CD4-positive, alpha-beta T cell (primary cell): ENCODE results near the gene CDH4. TPM values are rescaled to one million over a fixed set of nuclear protein-coding genes. Genes with fewer than 3 reads are reported as not detected.

Experiments used
- ATAC-seq: fragments of 200-7000 bp; cut with Tn5 transposase; one replicate; pipeline ENCODE4 v1.10.0; 2022; ENCODE audit warnings: mild to moderate bottlenecking; ENCODE audit not compliant: poor library complexity
- CTCF ChIA-PET: fragments of 350-600 bp; sonication (Branson Sonifier 250); formaldehyde crosslinking; loops from one replicate; lab custom pipeline; 2021; ENCODE audit warnings: antibody characterized with exemption, inconsistent platforms; lab: Charles Lee
- POLR2A ChIA-PET: fragments of 350-600 bp; sonication (Branson Sonifier 250); formaldehyde crosslinking; loops from one replicate; lab custom pipeline; 2021; ENCODE audit warnings: antibody characterized with exemption, inconsistent platforms; lab: Charles Lee
- DNase-seq, 14 experiments: peaks; one replicate each; pipeline ENCODE4 v3.0.0-alpha.2; 2013 to 2020; ENCODE audit warnings: mixed read lengths in 2 of 14
- H3K27ac ChIP-seq, 2 donors: one replicate each; pipeline versions ENCODE4 v1.5.1 to v1.7.0; 2013; ENCODE audit warnings: low read length in 2 of 2, low read depth in 1 of 2, mild to moderate bottlenecking in 1 of 2
- H3K27me3 ChIP-seq, 2 experiments: 1 replicate in 1 of 2; 2 replicates in 1 of 2; pipeline versions ENCODE4 v1.6.1 to v1.7.0; 2013; ENCODE audit warnings: low read length in 2 of 2, control low read depth in 1 of 2, mild to moderate bottlenecking in 1 of 2, moderate library complexity in 1 of 2; ENCODE audit not compliant: insufficient read depth in 2 of 2, control insufficient read depth in 1 of 2
- H3K36me3 ChIP-seq: one replicate; pipeline ENCODE4 v1.6.1; 2013; ENCODE audit warnings: low read length, control low read depth; ENCODE audit not compliant: insufficient read depth
- H3K4me1 ChIP-seq: one replicate; pipeline ENCODE4 v1.6.1; 2013; ENCODE audit warnings: low read length, control low read depth; ENCODE audit not compliant: insufficient read depth
- H3K4me3 ChIP-seq: one replicate; pipeline ENCODE4 v1.5.1; 2013; ENCODE audit warnings: mild to moderate bottlenecking, low read length, moderate library complexity
- H3K9me3 ChIP-seq, 2 experiments: 1 replicate in 1 of 2; 2 replicates in 1 of 2; pipeline versions ENCODE4 v1.6.1 to v1.7.0; 2013; ENCODE audit warnings: low read length in 2 of 2, mild to moderate bottlenecking in 2 of 2, control low read depth in 1 of 2, moderate library complexity in 1 of 2; ENCODE audit not compliant: control insufficient read depth in 1 of 2, insufficient read depth in 1 of 2
- H3K27ac Mint-ChIP-seq: one replicate; pipeline ENCODE4 v1.8.0; 2020; ENCODE audit warnings: mixed read lengths
- H3K27me3 Mint-ChIP-seq: one replicate; pipeline ENCODE4 v1.8.0; 2021; ENCODE audit warnings: mixed read lengths
- H3K36me3 Mint-ChIP-seq: one replicate; pipeline ENCODE4 v1.8.0; 2021; ENCODE audit warnings: low read depth, mixed read lengths
- H3K4me1 Mint-ChIP-seq: one replicate; pipeline ENCODE4 v1.8.0; 2021; ENCODE audit warnings: low read depth, mixed read lengths
- H3K4me3 Mint-ChIP-seq: one replicate; pipeline ENCODE4 v1.8.0; 2020; ENCODE audit warnings: mild to moderate bottlenecking, mixed read lengths
- H3K9me3 Mint-ChIP-seq: one replicate; pipeline ENCODE4 v1.8.0; 2020; ENCODE audit warnings: mixed read lengths
- intact Hi-C, 2 experiments: fragments of 100-400 bp; cut with DNase I in 1 of 2; cut with micrococcal nuclease in 1 of 2; formaldehyde crosslinking; loops; one replicate each; pipeline versions ENCODE4 v1.15.1 to v1.9.0; 2023 to 2025; cut with DNase I, micrococcal nuclease
- total RNA-seq, 174 experiments: library from RNA in 2 of 174; stranded (reverse) in 2 of 174; gene quantifications; one replicate each; pipeline ENCODE4 v1.2.3 and lab custom pipeline; 2021 to 2026
- TF ChIP-seq, protein P1 (sequence below): fragments of 200-600 bp; IDR thresholded peaks from one replicate; pipeline ENCODE4 v1.8.0; 2022; ENCODE audit warnings: antibody characterized with exemption, mild to moderate bottlenecking

CDH4 gene
- total RNA-seq, 2 experiments from 2014 or later, result 0.11 TPM

DNA sequence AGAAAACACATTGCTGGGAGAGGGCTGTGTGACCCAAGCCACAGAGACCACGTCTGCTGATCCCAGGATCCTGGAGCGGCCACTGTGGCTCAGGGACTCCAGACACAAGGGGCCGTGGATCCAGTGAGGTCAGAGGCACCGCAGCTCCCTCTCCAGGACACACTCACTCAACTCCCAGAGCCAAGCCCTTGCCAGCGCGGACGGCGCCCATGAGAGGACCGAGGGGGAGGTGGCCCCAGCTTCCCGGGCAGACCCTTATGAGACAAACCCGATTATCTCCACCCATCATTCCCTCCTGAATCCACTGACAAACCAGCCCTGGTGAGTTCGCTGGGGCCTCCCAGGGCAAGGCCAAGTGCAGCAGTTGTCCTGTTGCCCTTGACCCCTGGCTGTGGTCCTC lies 612.4 kb downstream of the CDH4 start:
- Histone ChIP-seq H3K9me3 (peaks cover 7 to 48% of the 10 kb centered on the region in 2 experiments), H3K27me3 (peaks cover 0 to 5% of the 10 kb centered on the region in 2 experiments), H3K4me1 (no peaks in the 10 kb centered on the region), H3K36me3 (no peaks in the 10 kb centered on the region), H3K27ac (no peak overlapping the region), H3K4me3 (no peak overlapping the region)
- ChIA-PET CTCF (no interaction called here), POLR2A (no interaction called here)
- H3K36me3 Mint-ChIP-seq, result no peaks in the 10 kb centered on the region
- no peak overlapping the region for H3K4me3 Mint-ChIP-seq
- intact Hi-C loops, result no loop called here
- no peak overlapping the region for H3K27ac Mint-ChIP-seq
- H3K4me1 Mint-ChIP-seq, result no peaks in the 10 kb centered on the region
- peaks cover 8% of the 10 kb centered on the region for H3K9me3 Mint-ChIP-seq
- TF ChIP-seq, protein P1, sequence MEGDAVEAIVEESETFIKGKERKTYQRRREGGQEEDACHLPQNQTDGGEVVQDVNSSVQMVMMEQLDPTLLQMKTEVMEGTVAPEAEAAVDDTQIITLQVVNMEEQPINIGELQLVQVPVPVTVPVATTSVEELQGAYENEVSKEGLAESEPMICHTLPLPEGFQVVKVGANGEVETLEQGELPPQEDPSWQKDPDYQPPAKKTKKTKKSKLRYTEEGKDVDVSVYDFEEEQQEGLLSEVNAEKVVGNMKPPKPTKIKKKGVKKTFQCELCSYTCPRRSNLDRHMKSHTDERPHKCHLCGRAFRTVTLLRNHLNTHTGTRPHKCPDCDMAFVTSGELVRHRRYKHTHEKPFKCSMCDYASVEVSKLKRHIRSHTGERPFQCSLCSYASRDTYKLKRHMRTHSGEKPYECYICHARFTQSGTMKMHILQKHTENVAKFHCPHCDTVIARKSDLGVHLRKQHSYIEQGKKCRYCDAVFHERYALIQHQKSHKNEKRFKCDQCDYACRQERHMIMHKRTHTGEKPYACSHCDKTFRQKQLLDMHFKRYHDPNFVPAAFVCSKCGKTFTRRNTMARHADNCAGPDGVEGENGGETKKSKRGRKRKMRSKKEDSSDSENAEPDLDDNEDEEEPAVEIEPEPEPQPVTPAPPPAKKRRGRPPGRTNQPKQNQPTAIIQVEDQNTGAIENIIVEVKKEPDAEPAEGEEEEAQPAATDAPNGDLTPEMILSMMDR, result no peak
- H3K27me3 Mint-ChIP-seq, result no peaks in the 10 kb centered on the region
- no peak for ATAC-seq
- no peak for DNase-seq

DNA sequence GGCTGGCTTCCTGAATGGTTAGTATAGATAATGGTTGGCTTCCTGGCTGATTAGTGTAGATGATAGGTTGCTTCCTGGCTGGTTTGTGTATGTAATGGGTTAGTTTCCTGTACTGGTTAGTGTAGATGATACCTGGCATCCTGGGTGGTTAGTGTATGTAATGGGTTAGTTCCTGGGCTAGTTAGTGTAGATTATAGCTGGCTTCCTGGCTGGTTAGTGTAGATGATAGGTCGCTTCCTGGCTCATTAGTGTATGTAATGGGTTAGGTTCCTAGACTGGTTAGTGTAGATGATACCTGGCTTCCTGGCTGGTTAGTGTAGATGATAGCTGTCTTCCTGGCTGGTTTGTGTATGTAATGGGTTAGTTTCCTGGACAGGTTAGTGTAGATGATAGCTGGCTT lies 613.3 kb downstream of the CDH4 start:
- peaks cover 0 to 5% of the 10 kb centered on the region in 2 experiments for H3K27me3 ChIP-seq
- Mint-ChIP-seq H3K27me3 (no peaks in the 10 kb centered on the region), H3K36me3 (no peaks in the 10 kb centered on the region), H3K4me3 (no peak overlapping the region), H3K9me3 (peaks cover 8% of the 10 kb centered on the region), H3K4me1 (no peaks in the 10 kb centered on the region), H3K27ac (no peak overlapping the region)
- TF ChIP-seq, protein P1, result no peak
- POLR2A ChIA-PET, result no interaction called here
- H3K4me3 ChIP-seq, result no peak overlapping the region
- CTCF ChIA-PET, result no interaction called here
- peaks cover 7 to 48% of the 10 kb centered on the region in 2 experiments for H3K9me3 ChIP-seq
- DNase-seq (no peak), ATAC-seq (no peak)
- no peaks in the 10 kb centered on the region for H3K4me1 ChIP-seq
- H3K36me3 ChIP-seq, result no peaks in the 10 kb centered on the region
- no peak overlapping the region for H3K27ac ChIP-seq
- intact Hi-C loops, result no loop called here

- H3K36me3 Mint-ChIP-seq, result no peaks in the 10 kb centered on the region
- ATAC-seq (no peak), DNase-seq (no peak)
- intact Hi-C loops, result no loop called here
- ChIA-PET POLR2A (no interaction called here), CTCF (no interaction called here)
- peaks cover 0 to 2% of the 10 kb centered on the region in 2 experiments for H3K27me3 ChIP-seq
- peaks cover 7 to 48% of the 10 kb centered on the region in 2 experiments for H3K9me3 ChIP-seq
- H3K27me3 Mint-ChIP-seq, result no peaks in the 10 kb centered on the region
- no peak overlapping the region for H3K4me3 ChIP-seq
- no peak overlapping the region for H3K4me3 Mint-ChIP-seq
- no peaks in the 10 kb centered on the region for H3K4me1 Mint-ChIP-seq
- TF ChIP-seq, protein P1, result no peak
- H3K27ac ChIP-seq, result no peak overlapping the region
- no peaks in the 10 kb centered on the region for H3K36me3 ChIP-seq
- H3K9me3 Mint-ChIP-seq, result peaks cover 8% of the 10 kb centered on the region
- H3K27ac Mint-ChIP-seq, result no peak overlapping the region
- H3K4me1 ChIP-seq, result no peaks in the 10 kb centered on the region
Observed at GRCh38 chr20:61866165-61866564, 614.1 kb downstream of the CDH4 start.
